Measurements from ENCODE around the gene GNB2.

DNA sequence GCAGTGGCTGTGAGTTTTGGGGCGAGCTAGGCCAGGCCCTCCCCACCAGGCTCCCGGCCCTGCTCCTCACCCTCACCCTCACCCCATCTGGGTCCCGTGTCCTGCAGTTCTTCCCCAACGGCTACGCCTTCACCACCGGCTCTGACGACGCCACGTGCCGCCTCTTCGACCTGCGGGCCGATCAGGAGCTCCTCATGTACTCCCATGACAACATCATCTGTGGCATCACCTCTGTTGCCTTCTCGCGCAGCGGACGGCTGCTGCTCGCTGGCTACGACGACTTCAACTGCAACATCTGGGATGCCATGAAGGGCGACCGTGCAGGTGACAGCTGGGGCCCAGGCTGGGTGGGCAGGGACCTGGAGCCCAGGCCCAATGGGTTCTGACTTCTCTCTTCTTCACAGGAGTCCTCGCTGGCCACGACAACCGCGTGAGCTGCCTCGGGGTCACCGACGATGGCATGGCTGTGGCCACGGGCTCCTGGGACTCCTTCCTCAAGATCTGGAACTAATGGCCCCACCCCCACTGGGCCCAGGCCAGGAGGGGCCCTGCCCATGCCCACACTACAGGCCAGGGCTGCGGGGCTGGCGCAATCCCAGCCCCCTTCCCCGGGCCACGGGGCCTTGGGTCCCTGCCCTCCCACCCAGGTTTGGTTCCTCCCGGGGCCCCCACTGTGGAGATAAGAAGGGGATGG, 4.9 kb downstream of the GNB2 start:
- TF ChIP-seq CTCF (IDR thresholded peaks at IDR 0.05; ENCODE audit: low read length) = no peak
- no peak for TF ChIP-seq EZH2 (optimal IDR thresholded peaks at IDR 0.05; ENCODE audit: low read depth, low read length)
- TF ChIP-seq EZH2phosphoT487 (IDR thresholded peaks at IDR 0.05; ENCODE audit: low read length) = no peak
